GM10248 (cell line): ENCODE data around the gene DDHD1.
"Not testable (repeated sequence)": the region's sequence is repeated elsewhere in the genome, so short reads cannot be mapped to it uniquely, and the experiment has no call there.

Experiments
- CTCF ChIA-PET: fragments of 300-600 bp; sonication (Branson Sonifier 250); formaldehyde crosslinking; extraction: SDS; loops from one replicate; lab custom pipeline; 2021; ENCODE audit warnings: antibody characterized with exemption; lab: Yijun Ruan, JAX
- POLR2A ChIA-PET: fragments of 350-650 bp; sonication (Branson Sonifier 250); formaldehyde crosslinking; extraction: SDS; loops from one replicate; lab custom pipeline; 2020; ENCODE audit warnings: antibody characterized with exemption; lab: Yijun Ruan, JAX
- DNase-seq: peaks from one replicate; pipeline ENCODE4 v3.0.0; 2012; ENCODE audit errors: extremely low spot score
- TF ChIP-seq, protein P1 (sequence below): IDR thresholded peaks from 2 replicates; pipeline ENCODE4 v1.5.1; 2012; ENCODE audit warnings: mild to moderate bottlenecking, low read depth; ENCODE audit errors: extremely low read depth, missing control alignments, control extremely low read depth

DDHD1 gene

DNA sequence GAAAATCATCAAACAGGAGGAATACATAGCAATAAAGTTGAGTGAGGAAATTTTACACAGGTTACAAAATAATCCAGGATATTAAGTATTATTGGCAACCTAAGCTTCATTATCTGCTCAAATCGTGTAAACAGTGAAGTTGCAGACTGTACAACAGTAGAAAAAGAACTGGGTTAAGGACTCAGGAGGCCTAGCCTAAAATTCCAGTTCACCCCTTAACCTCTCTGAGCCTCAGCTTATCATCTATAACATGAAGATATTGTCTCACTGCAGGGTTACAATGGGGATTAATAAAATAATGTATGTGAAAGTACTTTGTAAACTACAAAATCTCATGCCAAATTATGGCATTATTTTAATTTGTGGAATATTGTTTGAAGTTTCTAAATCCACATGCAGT lies 26.0 kb downstream of the DDHD1 start:
- ChIA-PET CTCF (interaction anchor here (0.6 to 2.2 kb wide), 7 partner anchors 9 to 179 kb away, joined by 3 to 9 read pairs (median 3); no protein-coding TSS in a partner anchor), POLR2A (no interaction called here)
- TF ChIP-seq, protein P1, sequence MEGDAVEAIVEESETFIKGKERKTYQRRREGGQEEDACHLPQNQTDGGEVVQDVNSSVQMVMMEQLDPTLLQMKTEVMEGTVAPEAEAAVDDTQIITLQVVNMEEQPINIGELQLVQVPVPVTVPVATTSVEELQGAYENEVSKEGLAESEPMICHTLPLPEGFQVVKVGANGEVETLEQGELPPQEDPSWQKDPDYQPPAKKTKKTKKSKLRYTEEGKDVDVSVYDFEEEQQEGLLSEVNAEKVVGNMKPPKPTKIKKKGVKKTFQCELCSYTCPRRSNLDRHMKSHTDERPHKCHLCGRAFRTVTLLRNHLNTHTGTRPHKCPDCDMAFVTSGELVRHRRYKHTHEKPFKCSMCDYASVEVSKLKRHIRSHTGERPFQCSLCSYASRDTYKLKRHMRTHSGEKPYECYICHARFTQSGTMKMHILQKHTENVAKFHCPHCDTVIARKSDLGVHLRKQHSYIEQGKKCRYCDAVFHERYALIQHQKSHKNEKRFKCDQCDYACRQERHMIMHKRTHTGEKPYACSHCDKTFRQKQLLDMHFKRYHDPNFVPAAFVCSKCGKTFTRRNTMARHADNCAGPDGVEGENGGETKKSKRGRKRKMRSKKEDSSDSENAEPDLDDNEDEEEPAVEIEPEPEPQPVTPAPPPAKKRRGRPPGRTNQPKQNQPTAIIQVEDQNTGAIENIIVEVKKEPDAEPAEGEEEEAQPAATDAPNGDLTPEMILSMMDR = no peak
- no peak for DNase-seq

DNA sequence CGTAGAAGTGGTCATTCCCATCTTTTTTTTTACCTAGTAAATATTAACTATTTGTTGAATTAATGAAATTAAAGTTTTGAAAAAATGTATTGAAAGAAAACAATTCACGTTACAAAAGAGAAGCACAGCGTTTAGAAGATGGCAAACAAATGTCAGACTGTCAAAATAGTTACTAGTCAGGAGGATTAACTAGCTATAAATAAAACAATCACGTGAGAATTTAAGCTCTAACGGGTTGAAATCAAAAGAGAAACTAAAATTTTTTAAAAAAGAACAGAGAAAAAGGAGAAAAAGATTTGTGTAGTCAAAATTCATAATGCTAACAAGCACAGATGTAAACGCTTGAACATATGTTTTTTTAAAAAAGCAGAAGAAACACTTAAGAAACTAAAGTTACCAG lies 26.4 kb downstream of the DDHD1 start:
- DNase-seq = no peak
- POLR2A ChIA-PET = no interaction called here
- CTCF ChIA-PET = interaction anchor here (0.9 to 2.2 kb wide), 6 partner anchors 9 to 179 kb away, joined by 3 to 9 read pairs (median 4); no protein-coding TSS in a partner anchor
- TF ChIP-seq, protein P1 = no peak

DNA sequence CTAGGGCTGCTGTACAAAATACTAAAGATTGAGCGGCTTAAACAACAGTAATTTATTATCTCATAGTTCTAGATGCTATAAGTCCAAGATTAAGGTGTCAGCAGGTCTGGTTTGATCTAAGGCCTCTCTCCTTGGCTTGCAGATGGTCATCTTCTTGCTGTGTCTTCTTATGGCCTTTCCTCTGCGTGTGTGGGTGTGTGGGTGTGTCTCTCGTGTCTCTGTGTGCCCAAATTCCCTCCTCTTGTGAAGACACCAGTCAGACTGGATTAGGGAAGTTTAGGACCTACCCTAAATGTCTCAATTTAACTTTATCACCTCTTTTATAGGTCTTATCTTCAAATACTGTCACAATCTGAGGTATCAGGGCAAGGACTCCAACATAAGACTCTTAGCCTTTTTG lies 28.3 kb downstream of the DDHD1 start:
- CTCF ChIA-PET = interaction anchor here (0.8 to 1.5 kb wide), 4 partner anchors 13 to 71 kb away, joined by 3 to 5 read pairs (median 4); no protein-coding TSS in a partner anchor
- TF ChIP-seq, protein P1 = no peak
- POLR2A ChIA-PET = no interaction called here
- DNase-seq = no peak

DNA sequence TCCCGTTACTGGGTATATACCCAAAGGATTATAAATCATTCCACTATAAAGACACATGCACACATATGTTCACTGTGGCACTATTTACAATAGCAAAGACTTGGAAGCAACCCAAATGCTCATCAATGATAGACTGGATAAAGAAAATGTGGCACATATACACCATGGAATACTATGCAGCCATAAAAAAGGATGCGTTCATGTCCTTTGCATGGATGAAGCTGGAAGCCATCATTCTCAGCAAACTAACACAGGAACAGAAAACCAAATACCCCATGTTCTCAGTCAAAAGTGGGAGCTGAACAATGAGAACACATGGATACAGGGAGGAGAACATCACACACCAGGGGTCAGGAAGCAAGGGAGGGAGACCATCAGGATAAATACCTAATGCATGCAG lies 31.7 kb downstream of the DDHD1 start:
- DNase-seq, POLR2A ChIA-PET: not testable (repeated sequence)
- CTCF ChIA-PET = interaction anchor here (0.7 to 1.6 kb wide), 2 partner anchors 9 to 19 kb away, joined by 3 to 4 read pairs; no protein-coding TSS in a partner anchor

DNA sequence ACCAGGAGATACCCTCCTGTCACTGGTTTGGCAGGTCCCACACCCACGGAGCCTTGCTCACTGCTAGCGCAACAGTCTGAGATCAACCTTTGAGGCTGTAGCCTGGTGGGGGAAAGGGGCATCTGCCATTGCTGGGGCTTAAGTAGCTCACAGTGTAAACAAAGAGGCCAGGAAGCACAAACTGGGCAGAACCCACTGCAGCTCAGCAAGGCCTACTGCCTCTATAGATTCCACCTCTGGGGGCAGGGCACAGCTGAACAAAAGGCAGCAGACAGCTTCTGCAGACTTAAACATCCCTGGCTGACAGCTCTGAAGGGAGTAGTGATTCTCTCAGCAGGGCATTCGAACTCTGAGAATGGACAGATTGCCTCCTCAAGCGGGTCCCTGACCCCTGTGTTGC lies 35.6 kb downstream of the DDHD1 start:
- DNase-seq, POLR2A ChIA-PET: not testable (repeated sequence)
- CTCF ChIA-PET = interaction anchor here (0.9 to 3.3 kb wide), 4 partner anchors 9 to 13 kb away, joined by 3 to 17 read pairs (median 4); no protein-coding TSS in a partner anchor

DNA sequence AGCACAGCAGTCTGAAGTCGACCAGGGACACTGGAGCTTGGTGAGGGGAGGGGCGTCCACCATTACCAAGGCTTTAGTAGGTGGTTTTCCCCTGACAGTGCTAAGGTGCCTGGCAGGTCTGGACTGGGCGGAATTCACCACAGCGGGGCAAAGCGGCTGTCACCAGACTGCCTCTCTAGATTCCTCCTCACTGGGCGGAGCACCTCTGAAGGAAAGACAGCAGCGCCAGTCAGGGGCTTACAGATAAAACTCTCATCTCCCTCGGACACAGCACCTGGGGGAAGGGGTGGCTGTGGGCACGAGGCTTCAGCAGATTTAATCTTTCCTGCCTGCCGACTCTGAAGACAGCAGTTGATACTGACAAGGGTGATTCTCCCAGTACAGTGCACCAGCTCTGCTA lies 39.1 kb downstream of the DDHD1 start:
- ChIA-PET CTCF (no interaction called here), POLR2A (no interaction called here)
- no peak for DNase-seq
- TF ChIP-seq, protein P1 = no peak

DNA sequence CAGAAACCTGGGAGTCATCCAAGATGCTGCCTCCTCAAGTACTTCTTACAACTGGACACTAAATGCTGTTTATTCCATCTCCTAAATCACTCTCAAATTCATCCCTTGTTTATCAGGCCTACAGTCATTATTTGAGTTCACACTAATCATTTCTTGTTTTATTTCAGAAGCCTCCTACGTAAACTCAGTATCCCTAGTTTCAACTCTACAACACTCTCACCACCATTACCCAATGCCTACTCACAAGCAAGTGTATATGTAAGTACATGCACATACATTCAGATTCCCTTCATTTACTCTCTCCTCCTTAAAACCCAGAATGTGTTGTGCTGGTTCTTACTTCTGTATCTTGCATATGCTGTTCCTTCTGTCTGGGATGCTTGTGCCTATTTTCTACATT lies 43.0 kb downstream of the DDHD1 start:
- CTCF ChIA-PET = interaction anchor here (0.8 to 1.6 kb wide), 8 partner anchors 11 to 79 kb away, joined by 3 to 7 read pairs (median 4); partner anchors contain the start of gene DDHD1
- DNase-seq = no peak
- TF ChIP-seq, protein P1 = no peak

More for the DNA sequence above, 43.0 kb downstream of the DDHD1 start:
- POLR2A ChIA-PET = no interaction called here
